IMR-90 (cell line): Measurements from ENCODE around the gene FYCO1. TPM values are rescaled to one million over a fixed set of nuclear protein-coding genes. Genes with fewer than 3 reads are reported as not detected.

ENCODE experiments used
- ATAC-seq: fragments of 200-7000 bp; cut with Tn5 transposase; 2 replicates; pipeline ENCODE4 v1.9.1; 2020; ENCODE audit warnings: low read depth, mild to moderate bottlenecking, moderate library complexity
- BruUV-seq: library from RNA; stranded (reverse); fragments of 400-500 nt; replicated peaks from 2 replicates; lab custom pipeline; 2021; lab: Mats Ljungman, UMichigan
- CTCF ChIA-PET: fragments of 300-600 bp; formaldehyde crosslinking; extraction: SDS; loops from one replicate; lab custom pipeline; 2021; ENCODE audit warnings: antibody characterized with exemption; lab: Yijun Ruan, JAX
- POLR2A ChIA-PET: fragments of 300-600 bp; sonication (Branson Sonifier 250); formaldehyde crosslinking; loops from one replicate; lab custom pipeline; 2022; ENCODE audit warnings: antibody characterized with exemption; ENCODE audit not compliant: unreplicated experiment; lab: Charles Lee
- DNase-seq: peaks from one replicate; pipeline ENCODE4 v3.0.0; 2013
- H2AFZ ChIP-seq: replicated peaks from 2 replicates; pipeline ENCODE3; 2013; ENCODE audit warnings: low read length, mild to moderate bottlenecking; ENCODE audit not compliant: poor library complexity
- H2AK5ac ChIP-seq: 2 replicates; pipeline ENCODE4 v1.6.1; 2013; ENCODE audit warnings: low read depth, low read length, inconsistent platforms
- H2AK9ac ChIP-seq: replicated peaks from 2 replicates; pipeline ENCODE3; 2013; ENCODE audit warnings: mild to moderate bottlenecking, low read depth, low read length, moderate library complexity; ENCODE audit not compliant: poor library complexity
- H2BK120ac ChIP-seq: 2 replicates; pipeline ENCODE4 v1.6.1; 2013; ENCODE audit warnings: low read depth, low read length, inconsistent platforms
- H2BK15ac ChIP-seq: 3 replicates; pipeline ENCODE4 v1.6.1; 2013; ENCODE audit warnings: low read depth, low read length, inconsistent platforms
- H2BK20ac ChIP-seq: 2 replicates; pipeline ENCODE4 v1.6.1; 2013; ENCODE audit warnings: low read depth, mild to moderate bottlenecking, inconsistent platforms, low read length, moderate library complexity
- H2BK5ac ChIP-seq: 2 replicates; pipeline ENCODE4 v1.6.1; 2013; ENCODE audit warnings: mild to moderate bottlenecking, low read depth, low read length, inconsistent platforms; ENCODE audit not compliant: poor library complexity, severe bottlenecking
- H3K14ac ChIP-seq: replicated peaks from 2 replicates; pipeline ENCODE4 v1.6.1; 2013; ENCODE audit warnings: low read depth, low read length, inconsistent platforms
- H3K18ac ChIP-seq: 2 replicates; pipeline ENCODE4 v1.6.1; 2013; ENCODE audit warnings: low read depth, low read length, control low read depth
- H3K23ac ChIP-seq: 2 replicates; pipeline ENCODE4 v1.6.1; 2013; ENCODE audit warnings: low read depth, low read length, inconsistent platforms
- H3K27ac ChIP-seq: 2 replicates; pipeline ENCODE4 v1.5.1; 2013; ENCODE audit warnings: mild to moderate bottlenecking, control low read depth, low read length; ENCODE audit not compliant: insufficient read depth
- H3K27me3 ChIP-seq: 2 replicates; pipeline ENCODE4 v1.6.1; 2013; ENCODE audit warnings: low read length; ENCODE audit not compliant: control insufficient read depth, insufficient read depth
- H3K36me3 ChIP-seq: 2 replicates; pipeline ENCODE4 v1.6.1; 2013; ENCODE audit warnings: low read length, mixed read lengths; ENCODE audit not compliant: control insufficient read depth, insufficient read depth
- H3K4ac ChIP-seq: 2 replicates; pipeline ENCODE4 v1.6.1; 2013; ENCODE audit warnings: low read depth, low read length, inconsistent platforms
- H3K4me1 ChIP-seq: 2 replicates; pipeline ENCODE4 v1.6.1; 2013; ENCODE audit warnings: low read length, mixed read lengths; ENCODE audit not compliant: control insufficient read depth, insufficient read depth
- H3K4me2 ChIP-seq: 2 replicates; pipeline ENCODE4 v1.6.1; 2013; ENCODE audit warnings: low read depth, mild to moderate bottlenecking, control low read depth, low read length, moderate library complexity
- H3K4me3 ChIP-seq: 2 replicates; pipeline ENCODE4 v1.5.1; 2013; ENCODE audit warnings: low read depth, mild to moderate bottlenecking, control low read depth, low read length, moderate library complexity; ENCODE audit not compliant: insufficient read depth
- H3K56ac ChIP-seq: 2 replicates; pipeline ENCODE4 v1.6.1; 2013; ENCODE audit warnings: low read length, inconsistent platforms; ENCODE audit not compliant: insufficient read depth; ENCODE audit errors: extremely low read depth
- H3K79me1 ChIP-seq, 2 experiments: 2 replicates each; pipeline ENCODE4 v1.6.1; 2013; ENCODE audit warnings: low read length in 2 of 2, inconsistent platforms in 1 of 2, low read depth in 1 of 2
- H3K9ac ChIP-seq: 2 replicates; pipeline ENCODE4 v1.6.1; 2013; ENCODE audit warnings: low read depth, low read length, control low read depth
- H3K9me1 ChIP-seq: 2 replicates; pipeline ENCODE4 v1.6.1; 2013; ENCODE audit warnings: low read length, inconsistent platforms; ENCODE audit not compliant: insufficient read depth
- H3K9me3 ChIP-seq: 2 replicates; pipeline ENCODE4 v1.6.1; 2013; ENCODE audit warnings: low read length; ENCODE audit not compliant: control insufficient read depth, insufficient read depth
- H4K20me1 ChIP-seq: 2 replicates; pipeline ENCODE4 v1.6.1; 2013; ENCODE audit warnings: low read length, inconsistent platforms; ENCODE audit not compliant: insufficient read depth
- H4K5ac ChIP-seq: 2 replicates; pipeline ENCODE4 v1.6.1; 2013; ENCODE audit warnings: mild to moderate bottlenecking, low read depth, low read length, control low read depth
- H4K8ac ChIP-seq, 2 experiments: 2 replicates each; pipeline ENCODE4 v1.6.1; 2013; ENCODE audit warnings: low read depth in 2 of 2, low read length in 2 of 2, control low read depth in 1 of 2, inconsistent platforms in 1 of 2
- H4K91ac ChIP-seq: 2 replicates; pipeline ENCODE4 v1.6.1; 2013; ENCODE audit warnings: low read depth, low read length, inconsistent platforms; ENCODE audit not compliant: insufficient read depth
- BHLHE40 ChIP-seq: fragments of 150-350 bp; IDR thresholded peaks from 2 replicates; pipeline ENCODE4 v1.6.1; 2016; ENCODE audit warnings: mild to moderate bottlenecking, low read depth, low read length
- CEBPB ChIP-seq: IDR thresholded peaks from 2 replicates; pipeline ENCODE4 v1.6.1; 2012; ENCODE audit warnings: low read depth, low read length, improper control_type of control experiment
- CTCF ChIP-seq: conservative IDR thresholded peaks from 2 replicates; pipeline ENCODE4 v1.5.1; 2012; ENCODE audit warnings: mild to moderate bottlenecking, low read depth, low read length, improper control_type of control experiment
- FOS ChIP-seq: fragments of 150-350 bp; IDR thresholded peaks from 2 replicates; pipeline ENCODE4 v1.6.1; 2016; ENCODE audit warnings: low read depth, low read length
- MAFK ChIP-seq: IDR thresholded peaks from 2 replicates; pipeline ENCODE4 v1.6.1; 2012; ENCODE audit warnings: low read depth, low read length, improper control_type of control experiment
- MAZ ChIP-seq: IDR thresholded peaks from 2 replicates; pipeline ENCODE4 v1.6.1; 2012; ENCODE audit warnings: low read depth, mild to moderate bottlenecking, low read length, improper control_type of control experiment, moderate library complexity, borderline replicate concordance
- MXI1 ChIP-seq: IDR thresholded peaks from 2 replicates; pipeline ENCODE4 v1.6.1; 2012; ENCODE audit warnings: low read depth, mild to moderate bottlenecking, low read length, moderate library complexity, borderline replicate concordance
- RAD21 ChIP-seq: IDR thresholded peaks from 2 replicates; pipeline ENCODE4 v1.6.1; 2012; ENCODE audit warnings: low read length, improper control_type of control experiment
- RCOR1 ChIP-seq: IDR thresholded peaks from 2 replicates; pipeline ENCODE4 v1.6.1; 2012; ENCODE audit warnings: mild to moderate bottlenecking, low read length, improper control_type of control experiment; ENCODE audit not compliant: insufficient replicate concordance
- RFX5 ChIP-seq: IDR thresholded peaks from 2 replicates; pipeline ENCODE4 v1.8.0; 2012; ENCODE audit warnings: low read depth, mild to moderate bottlenecking, low read length, moderate library complexity
- SMC3 ChIP-seq: fragments of 150-350 bp; IDR thresholded peaks from 2 replicates; pipeline ENCODE4 v1.6.1; 2016; ENCODE audit warnings: low read depth, mild to moderate bottlenecking, antibody characterized with exemption, low read length, moderate library complexity
- WGBS, 2 experiments: methylation state at CpG; one replicate each; pipeline versions ENCODE4 v1.1.5 to v1.1.7; 2013; ENCODE audit warnings: missing lambda C conversion rate in 2 of 2; ENCODE audit not compliant: insufficient read length in 1 of 2; ENCODE audit errors: extremely low coverage in 2 of 2; 5-methylcytosine and 5-hydroxymethylcytosine counted together
- dilution Hi-C: fragments of 300-500 bp; cut with HindIII; formaldehyde crosslinking; loops from one replicate; pipeline ENCODE4 v1.14.3; 2018; ENCODE audit warnings: low sequenced_read_pairs; ENCODE audit not compliant: unreplicated experiment
- in situ Hi-C: fragments of 300-500 bp; cut with MboI; formaldehyde crosslinking; loops from 3 replicates; pipeline ENCODE4 v1.14.3; 2019; ENCODE audit warnings: low sequenced_read_pairs, inconsistent platforms, mixed read lengths
- intact Hi-C: fragments of 100-400 bp; cut with micrococcal nuclease; formaldehyde crosslinking; loops from 2 replicates; pipeline ENCODE4 v1.10.0; 2022
- polyA plus RNA-seq, 3 experiments: library from polyadenylated mRNA; depleted of rRNA; stranded (reverse); fragments of >200 nt; gene quantifications; 2 replicates each; pipeline ENCODE4 v1.2.3, GENCODE V29; 2012; ENCODE audit warnings: low replicate concordance in 1 of 3
- total RNA-seq: library from RNA; depleted of rRNA; stranded (reverse); fragments of >200 nt; gene quantifications from 2 replicates; pipeline ENCODE4 v1.2.3, GENCODE V29; 2012

FYCO1 gene
- total and polyA plus RNA-seq, 2 of the 4 experiments (the other 2 are of a cell fraction), result 13.7 to 20.1 TPM

GRCh38 chr3:45972534-45973402, 22.9 kb downstream of the FYCO1 start:
- intact Hi-C loops (loop anchor here (2.0 kb wide), 1 partner anchor 24 kb away; no protein-coding TSS in a partner anchor), in situ Hi-C loops (no loop called here), dilution Hi-C loops (no loop called here)
- peak overlapping the region; percentile 1 for H2AFZ ChIP-seq
- no peak overlapping the region for H3K4me3 ChIP-seq
- peak overlapping the region; percentile 67 for H2BK20ac ChIP-seq
- peak overlapping the region; percentile 84 for H2BK5ac ChIP-seq
- H4K20me1 ChIP-seq, result peaks cover 14% of the 10 kb centered on the region
- peaks cover 22% of the 10 kb centered on the region for H3K9me1 ChIP-seq
- H3K4me2 ChIP-seq, result peak overlapping the region; percentile 77
- peak overlapping the region; percentile 96 for H2AK5ac ChIP-seq
- no TSS peak for BruUV-seq
- H3K9me3 ChIP-seq, result no peaks in the 10 kb centered on the region
- H4K8ac ChIP-seq, result peak overlapping the region in 1 of 2 experiments; percentile 64; a peak in 2 of 4 replicates
- peak overlapping the region; percentile 82 for H3K4ac ChIP-seq
- DNase-seq (peak; percentile 97), ATAC-seq (peak; percentile 93)
- CTCF ChIA-PET, result interaction anchor here (0.8 to 0.9 kb wide), 2 partner anchors 13 to 107 kb away, joined by 3 read pairs; no protein-coding TSS in a partner anchor
- peak overlapping the region; percentile 89 for H2BK120ac ChIP-seq
- peak overlapping the region; percentile 60; the same call in 1 of the 2 replicates for H3K9ac ChIP-seq
- POLR2A ChIA-PET, result interaction anchor here (0.6 to 1.0 kb wide), 3 partner anchors 9 to 15 kb away, joined by 3 read pairs; no protein-coding TSS in a partner anchor
- peak overlapping the region; percentile 53 for H2AK9ac ChIP-seq
- H3K23ac ChIP-seq, result no peak overlapping the region
- peaks cover 30% of the 10 kb centered on the region for H3K36me3 ChIP-seq
- H4K91ac ChIP-seq, result peak overlapping the region; percentile 93
- H3K27ac ChIP-seq, result peak overlapping the region; percentile 86
- peak; percentile 90 for TF ChIP-seq FOS
- no peak for TF ChIP-seq MXI1
- TF ChIP-seq RFX5, result no peak
- TF ChIP-seq CTCF, result no peak
- peak; percentile 87 for TF ChIP-seq RCOR1
- TF ChIP-seq MAZ, result 0 out of 2 replicates have a peak, but pooled peaks have one; percentile 17
- peak; percentile 19 for TF ChIP-seq RAD21
- peak; percentile 81 for TF ChIP-seq BHLHE40
- peak; percentile 93 for TF ChIP-seq MAFK
- peak; percentile 23; the same call in 1 of the 2 replicates for TF ChIP-seq SMC3
- TF ChIP-seq CEBPB, result peak; percentile 97
- peak overlapping the region; percentile 93 for H4K5ac ChIP-seq
- peaks cover 0 to 3% of the 10 kb centered on the region in 2 experiments; a peak in 1 of 4 replicates for H3K79me1 ChIP-seq
- H3K4me1 ChIP-seq, result peaks cover 12% of the 10 kb centered on the region
- H3K18ac ChIP-seq, result peak overlapping the region; percentile 96
- H3K56ac ChIP-seq, result peak overlapping the region; percentile 40; the same call in 1 of the 2 replicates
- WGBS, 2 experiments, result no CpG with 5 or more reads among the region's 6 CpGs
- H2BK15ac ChIP-seq, result peak overlapping the region; percentile 69
- no peaks in the 10 kb centered on the region for H3K27me3 ChIP-seq
- H3K14ac ChIP-seq, result peak overlapping the region; percentile 83
